ENCODE measurements around the gene BRD7.

GRCh38 chr16:50390371-50390771 lies 21.6 kb upstream of the BRD7 start:
- TF ChIP-seq CTCF (IDR thresholded peaks at IDR 0.05; ENCODE audit: insufficient read depth, low read length) (no peak), SPI1 (IDR thresholded peaks at IDR 0.05; ENCODE audit: borderline replicate concordance, low read depth) (no peak), REST (IDR thresholded peaks at IDR 0.05; ENCODE audit: insufficient replicate concordance, low read depth) (no peak), POLR2AphosphoS5 (IDR thresholded peaks at IDR 0.05; ENCODE audit: low read depth) (no peak)

All from HL-60 (cell line).